Prostate gland (tissue), 2 donors: ENCODE results near the gene ZFAND3. TPM values are rescaled to one million over a fixed set of nuclear protein-coding genes. Genes with fewer than 3 reads are reported as not detected.

Source experiments
- DNase-seq: peaks from one replicate; pipeline ENCODE4 v3.0.0-alpha.2; 2019; ENCODE audit warnings: low spot score
- H3K27ac ChIP-seq, 2 donors: fragments of 200-600 bp; sonication (generic); 2 replicates each; pipeline ENCODE4 v1.5.1; 2017 to 2019
- H3K27me3 ChIP-seq: fragments of 200-600 bp; sonication (generic); replicated peaks from 2 replicates; pipeline ENCODE4 v1.5.1; 2019; ENCODE audit not compliant: insufficient read depth
- H3K36me3 ChIP-seq, 2 donors: fragments of 200-600 bp; sonication (generic); 1 replicate in 1 of 2; 2 replicates in 1 of 2; pipeline versions ENCODE4 v1.5.1 to v1.8.1; 2017 to 2019
- H3K4me1 ChIP-seq: fragments of 200-600 bp; sonication (generic); replicated peaks from 2 replicates; pipeline ENCODE4 v1.5.1; 2019
- H3K4me3 ChIP-seq, 2 donors: fragments of 200-600 bp; sonication (generic); 2 replicates each; pipeline ENCODE4 v1.5.1; 2017 to 2019
- H3K9me3 ChIP-seq: fragments of 200-600 bp; sonication (generic); 2 replicates; pipeline ENCODE4 v1.5.1; 2017
- CTCF ChIP-seq, 4 experiments: fragments of 200-600 bp in 2 of 4; fragments of 450-650 bp in 2 of 4; sonication (generic) in 2 of 4; IDR thresholded peaks; 1 replicate in 3 of 4; 2 replicates in 1 of 4; pipeline ENCODE4 v1.5.1; 2016 to 2019; ENCODE audit warnings: antibody characterized with exemption in 4 of 4, mild to moderate bottlenecking in 2 of 4, moderate library complexity in 2 of 4
- POLR2A ChIP-seq: fragments of 450-650 bp; IDR thresholded peaks from one replicate; pipeline ENCODE4 v1.6.1; 2016; ENCODE audit warnings: antibody characterized with exemption, mild to moderate bottlenecking
- POLR2AphosphoS5 ChIP-seq: sonication (generic); formaldehyde crosslinking; IDR thresholded peaks from one replicate; pipeline ENCODE4 v1.6.1; 2017; ENCODE audit warnings: antibody characterized with exemption
- WGBS: methylation state at CpG from one replicate; pipeline ENCODE4 v1.1.5; 2018; 5-methylcytosine and 5-hydroxymethylcytosine counted together
- intact Hi-C: fragments of 100-400 bp; cut with DNase I; formaldehyde crosslinking; loops from one replicate; pipeline ENCODE4 v1.14.2; 2022
- total RNA-seq, 2 donors: library from RNA; depleted of rRNA; stranded (reverse); fragments of >200 nt; gene quantifications; one replicate each; pipeline ENCODE4 v1.1.0, GENCODE V29; 2016

The ZFAND3 gene
- total RNA-seq, 2 donors from 2014 or later: 43.5 to 89.1 TPM

- 72% methylated on average over 19 of the region's 20 CpGs for WGBS
- Histone ChIP-seq H3K36me3 (no peaks in the 10 kb centered on the region), H3K27me3 (no peaks in the 10 kb centered on the region), H3K9me3 (no peaks in the 10 kb centered on the region), H3K4me3 (no peak overlapping the region), H3K4me1 (no peaks in the 10 kb centered on the region), H3K27ac (no peak overlapping the region)
- DNase-seq: no peak
- TF ChIP-seq CTCF (IDR thresholded peaks at IDR 0.05): no peak
- no peak for TF ChIP-seq POLR2AphosphoS5
- no peak for TF ChIP-seq POLR2A
- intact Hi-C loops: no loop called here
Observed at GRCh38 chr6:38169221-38169976, 349.9 kb downstream of the ZFAND3 start.

GRCh38 chr6:38169977-38170526 lies 350.5 kb downstream of the ZFAND3 start:
- no peaks in the 10 kb centered on the region for H3K9me3 ChIP-seq
- no peaks in the 10 kb centered on the region for H3K4me1 ChIP-seq
- H3K4me3 ChIP-seq: no peak overlapping the region
- WGBS: 58% methylated on average over 19 of the region's 19 CpGs
- intact Hi-C loops: no loop called here
- H3K36me3 ChIP-seq: no peaks in the 10 kb centered on the region
- no peaks in the 10 kb centered on the region for H3K27me3 ChIP-seq
- peak; percentile 36 for DNase-seq
- TF ChIP-seq POLR2A: no peak
- H3K27ac ChIP-seq: no peak overlapping the region

- H3K27me3 ChIP-seq: no peaks in the 10 kb centered on the region
- H3K4me3 ChIP-seq: no peak overlapping the region
- 74% methylated on average over 14 of the region's 14 CpGs for WGBS
- H3K36me3 ChIP-seq: no peaks in the 10 kb centered on the region
- intact Hi-C loops: no loop called here
- no peaks in the 10 kb centered on the region for H3K4me1 ChIP-seq
- no peaks in the 10 kb centered on the region for H3K9me3 ChIP-seq
- no peak for DNase-seq
- TF ChIP-seq POLR2AphosphoS5 (no peak), POLR2A (no peak), CTCF (IDR thresholded peaks at IDR 0.05) (no peak)
- H3K27ac ChIP-seq: no peak overlapping the region
Observed at GRCh38 chr6:38170666-38171355, 351.3 kb downstream of the ZFAND3 start.

- Histone ChIP-seq H3K4me3 (no peak overlapping the region), H3K36me3 (no peaks in the 10 kb centered on the region), H3K4me1 (no peaks in the 10 kb centered on the region), H3K9me3 (no peaks in the 10 kb centered on the region), H3K27me3 (no peaks in the 10 kb centered on the region), H3K27ac (no peak overlapping the region)
- intact Hi-C loops: no loop called here
- no peak for TF ChIP-seq POLR2AphosphoS5
- no peak for TF ChIP-seq CTCF (IDR thresholded peaks at IDR 0.05)
- no peak for TF ChIP-seq POLR2A
- 83% methylated on average over 13 of the region's 13 CpGs for WGBS
- DNase-seq: no peak
Observed at GRCh38 chr6:38171997-38172738, 352.6 kb downstream of the ZFAND3 start.

DNA sequence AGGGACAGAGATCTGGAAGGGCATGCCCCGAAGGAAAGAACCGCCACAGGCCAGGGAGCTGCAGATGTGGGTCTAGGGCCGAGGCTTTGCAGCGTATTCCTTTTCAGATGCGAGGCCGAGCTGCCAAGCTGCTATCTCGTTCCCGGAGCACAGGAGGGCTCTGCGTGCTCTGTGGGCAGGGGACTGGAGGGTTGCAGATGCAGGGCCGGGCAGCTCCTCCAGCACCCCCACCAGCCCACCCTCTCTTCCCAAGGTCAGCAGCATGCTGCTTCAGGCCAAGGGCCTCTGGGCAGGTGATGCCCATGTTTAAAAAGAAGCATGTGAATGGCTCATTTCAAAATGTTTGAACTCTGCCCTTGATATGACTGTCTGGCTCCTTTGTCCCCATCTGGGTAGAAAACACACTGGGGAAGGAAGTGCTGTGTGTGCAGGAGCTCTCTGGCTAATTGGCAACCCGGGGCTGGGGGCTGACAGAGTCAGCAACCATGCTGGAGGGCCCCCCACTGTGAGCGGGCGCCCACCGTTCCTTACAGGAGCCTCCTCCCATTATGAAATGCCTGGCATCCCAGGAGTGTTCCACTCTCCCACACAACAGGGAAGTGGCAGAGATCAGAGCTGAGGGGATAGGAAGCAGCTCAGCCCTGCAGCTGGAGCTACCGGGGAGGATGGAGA lies 353.3 kb downstream of the ZFAND3 start:
- Histone ChIP-seq H3K27ac (no peak overlapping the region), H3K4me1 (no peaks in the 10 kb centered on the region), H3K4me3 (no peak overlapping the region), H3K36me3 (no peaks in the 10 kb centered on the region), H3K27me3 (no peaks in the 10 kb centered on the region), H3K9me3 (no peaks in the 10 kb centered on the region)
- DNase-seq: no peak
- WGBS: 87% methylated on average over 15 of the region's 15 CpGs
- intact Hi-C loops: no loop called here
- TF ChIP-seq CTCF (IDR thresholded peaks at IDR 0.05) (no peak), POLR2AphosphoS5 (no peak), POLR2A (no peak)
